Stimulated activated CD4-positive, alpha-beta T cell treated with anti-CD3 and anti-CD28 coated beads, Interleukin-12 subunit alpha, Interleukin-12 subunit beta, amount 100 ng/mL, for 4 hours (primary cell): Measurements from ENCODE around the gene PSMA8.
"Not testable (repeated sequence)": the region's sequence is repeated elsewhere in the genome, so short reads cannot be mapped to it uniquely, and the experiment has no call there.

Source experiments
- DNase-seq: peaks from one replicate; pipeline ENCODE4 v3.0.0-alpha.2; 2020

PSMA8 gene

GRCh38 chr18:26133652-26134051 lies at the start of gene PSMA8:
Gene PSMA8, plus strand, starts transcription at chr18:26133869. Its CDS starts 97 bp downstream, at chr18:26133966.
- peak; percentile 37 for DNase-seq

GRCh38 chr18:26085056-26085455 lies 48.6 kb upstream of the PSMA8 start:
- DNase-seq = no peak

GRCh38 chr18:26086959-26087358 lies 46.7 kb upstream of the PSMA8 start:
- no peak for DNase-seq

- no peak for DNase-seq
Measured at GRCh38 chr18:26088487-26088886, 45.2 kb upstream of the PSMA8 start.

GRCh38 chr18:26089293-26090129 lies 44.2 kb upstream of the PSMA8 start:
- no peak for DNase-seq

- DNase-seq = peak; percentile 84
Measured at GRCh38 chr18:26090130-26091046, 43.3 kb upstream of the PSMA8 start, which contains the start of gene SS18. Gene SS18, minus strand, starts transcription at chr18:26090613. Its CDS starts 44 bp downstream, at chr18:26090569.

- DNase-seq = no peak
Measured at GRCh38 chr18:26091047-26091630, 42.5 kb upstream of the PSMA8 start.

- no peak for DNase-seq
Measured at GRCh38 chr18:26096852-26097251, 36.8 kb upstream of the PSMA8 start.

GRCh38 chr18:26097563-26097962 lies 36.1 kb upstream of the PSMA8 start:
- DNase-seq = no peak

- peak; percentile 38 for DNase-seq
Measured at GRCh38 chr18:26103579-26103978, 30.1 kb upstream of the PSMA8 start.

- DNase-seq = no peak
Measured at GRCh38 chr18:26104035-26104434, 29.6 kb upstream of the PSMA8 start.

- no peak for DNase-seq
Measured at GRCh38 chr18:26119246-26119645, 14.4 kb upstream of the PSMA8 start.

GRCh38 chr18:26121476-26121875 lies 12.2 kb upstream of the PSMA8 start:
- DNase-seq = no peak

- DNase-seq = not testable (repeated sequence)
Measured at GRCh38 chr18:26121994-26122393, 11.7 kb upstream of the PSMA8 start.

GRCh38 chr18:26127786-26128185 lies 5.9 kb upstream of the PSMA8 start:
- no peak for DNase-seq

GRCh38 chr18:26128192-26128591 lies 5.5 kb upstream of the PSMA8 start:
- not testable (repeated sequence) for DNase-seq

- no peak for DNase-seq
Measured at GRCh38 chr18:26134107-26134506, 438 bp downstream of the PSMA8 start.

- DNase-seq = no peak
Measured at GRCh38 chr18:26135548-26135947, 1.9 kb downstream of the PSMA8 start.

- no peak for DNase-seq
Measured at GRCh38 chr18:26157326-26157725, 23.7 kb downstream of the PSMA8 start.

- DNase-seq = no peak
Measured at GRCh38 chr18:26159353-26159752, 25.7 kb downstream of the PSMA8 start.

GRCh38 chr18:26164571-26164970 lies 30.9 kb downstream of the PSMA8 start:
- DNase-seq = no peak

- not testable (repeated sequence) for DNase-seq
Measured at GRCh38 chr18:26167592-26167991, 33.9 kb downstream of the PSMA8 start.

- DNase-seq = no peak
Measured at GRCh38 chr18:26175481-26175880, 41.8 kb downstream of the PSMA8 start.
